GM12875 (cell line): ENCODE results near the gene GPR142.

ENCODE experiments used
- H3K4me3 ChIP-seq: one replicate; pipeline ENCODE4 v1.5.1; 2011; ENCODE audit warnings: low read depth, low read length, control low read depth
- TF ChIP-seq, protein P1 (sequence below): IDR thresholded peaks from 2 replicates; pipeline ENCODE4 v1.5.1; 2011; ENCODE audit warnings: low read depth, mild to moderate bottlenecking, control low read depth, inconsistent platforms, low read length, moderate library complexity, borderline replicate concordance; ENCODE audit not compliant: insufficient read depth

GPR142 gene

GRCh38 chr17:74359916-74360315 is 7.4 kb upstream of the GPR142 start:
- TF ChIP-seq, protein P1, sequence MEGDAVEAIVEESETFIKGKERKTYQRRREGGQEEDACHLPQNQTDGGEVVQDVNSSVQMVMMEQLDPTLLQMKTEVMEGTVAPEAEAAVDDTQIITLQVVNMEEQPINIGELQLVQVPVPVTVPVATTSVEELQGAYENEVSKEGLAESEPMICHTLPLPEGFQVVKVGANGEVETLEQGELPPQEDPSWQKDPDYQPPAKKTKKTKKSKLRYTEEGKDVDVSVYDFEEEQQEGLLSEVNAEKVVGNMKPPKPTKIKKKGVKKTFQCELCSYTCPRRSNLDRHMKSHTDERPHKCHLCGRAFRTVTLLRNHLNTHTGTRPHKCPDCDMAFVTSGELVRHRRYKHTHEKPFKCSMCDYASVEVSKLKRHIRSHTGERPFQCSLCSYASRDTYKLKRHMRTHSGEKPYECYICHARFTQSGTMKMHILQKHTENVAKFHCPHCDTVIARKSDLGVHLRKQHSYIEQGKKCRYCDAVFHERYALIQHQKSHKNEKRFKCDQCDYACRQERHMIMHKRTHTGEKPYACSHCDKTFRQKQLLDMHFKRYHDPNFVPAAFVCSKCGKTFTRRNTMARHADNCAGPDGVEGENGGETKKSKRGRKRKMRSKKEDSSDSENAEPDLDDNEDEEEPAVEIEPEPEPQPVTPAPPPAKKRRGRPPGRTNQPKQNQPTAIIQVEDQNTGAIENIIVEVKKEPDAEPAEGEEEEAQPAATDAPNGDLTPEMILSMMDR: no peak

GRCh38 chr17:74360899-74361229 is 6.4 kb upstream of the GPR142 start:
- no peak overlapping the region for H3K4me3 ChIP-seq
- TF ChIP-seq, protein P1: no peak

More at GRCh38 chr17:74359916-74360315, 7.4 kb upstream of the GPR142 start:
- no peak overlapping the region for H3K4me3 ChIP-seq

DNA sequence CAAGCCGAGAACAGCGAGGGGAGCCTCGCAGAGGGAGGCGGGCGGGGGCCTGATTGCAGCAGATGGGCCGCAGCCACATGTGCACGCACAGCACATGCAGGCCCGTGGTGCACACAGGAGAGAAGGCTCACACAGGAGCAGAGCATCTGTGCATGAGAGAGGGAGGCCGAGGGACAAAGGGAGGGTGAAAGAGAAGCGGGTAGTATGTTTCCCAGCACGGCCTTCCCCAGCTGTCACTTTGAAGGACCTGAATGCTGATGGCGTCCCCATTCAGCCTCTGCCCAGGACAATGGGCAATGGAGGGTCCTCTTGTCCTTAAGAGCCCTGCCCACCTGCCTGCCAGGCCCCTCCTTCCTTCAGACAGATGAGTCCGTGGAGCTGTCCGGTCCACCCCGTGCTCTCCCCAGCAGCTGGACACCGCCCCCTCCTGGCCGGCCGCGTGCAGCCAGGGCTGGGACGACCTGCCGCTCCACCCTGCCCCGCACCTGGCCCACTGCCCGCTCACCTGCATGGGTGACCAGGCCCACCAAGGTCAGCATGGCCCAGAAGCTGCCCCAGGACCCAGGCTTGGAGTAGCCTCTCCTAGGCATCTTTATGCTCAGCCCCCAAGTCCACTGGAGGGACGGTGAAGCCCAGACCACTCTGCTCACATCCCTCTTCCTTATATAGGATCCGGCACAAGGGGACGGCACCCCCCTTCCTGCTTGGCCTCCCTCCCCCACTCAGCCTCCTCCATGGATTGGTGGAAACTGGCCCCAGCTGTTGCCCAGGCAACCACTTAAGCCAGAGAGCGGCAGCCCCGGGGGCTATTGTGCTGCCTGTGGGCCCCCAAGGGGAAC is 5.9 kb upstream of the GPR142 start, which contains the start of gene BTBD17:
BTBD17 (minus strand) TSS at position 639 of the 839 bp plus-strand sequence; CDS start at position 590, 49 bp downstream.
- TF ChIP-seq, protein P1: peak; percentile 73
- H3K4me3 ChIP-seq: no peak within 1 kb of the TSS

DNA sequence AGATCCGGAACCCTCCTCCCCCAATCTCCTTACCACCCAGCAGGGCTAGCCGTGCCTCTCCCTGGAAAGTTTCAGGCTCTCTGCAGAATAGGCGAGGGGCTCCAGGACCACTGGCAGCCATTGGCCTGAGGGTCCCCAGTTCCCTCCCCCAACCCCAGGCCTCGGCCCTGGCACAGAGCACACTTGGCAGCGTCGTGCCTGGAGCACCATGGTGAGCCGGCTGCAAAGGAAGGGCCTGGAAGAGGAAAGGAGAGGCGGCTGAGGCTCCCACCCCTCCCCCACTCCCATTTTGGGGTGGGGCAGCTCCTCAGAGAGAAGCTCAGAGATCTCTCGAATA is 5.3 kb upstream of the GPR142 start:
- H3K4me3 ChIP-seq: no peak overlapping the region
- TF ChIP-seq, protein P1: no peak

- no peak overlapping the region for H3K4me3 ChIP-seq
- TF ChIP-seq, protein P1: no peak
Measured at GRCh38 chr17:74362810-74363498, 4.4 kb upstream of the GPR142 start.

- H3K4me3 ChIP-seq: no peak overlapping the region
- TF ChIP-seq, protein P1: peak; percentile 96
Measured at GRCh38 chr17:74368341-74369081, 1.2 kb downstream of the GPR142 start.
